ENCODE data around the gene SORBS2.

Gene SORBS2

GRCh38 chr4:185738820-185739219, 73.2 kb downstream of the SORBS2 start:
- DNase-seq (ENCODE audit: low spot score), result no peak

- no peak for DNase-seq (ENCODE audit: low spot score)
Observed at GRCh38 chr4:185738038-185738552, 73.9 kb downstream of the SORBS2 start.

GRCh38 chr4:185737489-185738037, 74.4 kb downstream of the SORBS2 start:
- DNase-seq (ENCODE audit: low spot score), result no peak

- DNase-seq (ENCODE audit: low spot score), result no peak
Observed at GRCh38 chr4:185736882-185737281, 75.1 kb downstream of the SORBS2 start.

GRCh38 chr4:185735866-185736400, 76.1 kb downstream of the SORBS2 start:
- no peak for DNase-seq (ENCODE audit: low spot score)

- no peak for DNase-seq (ENCODE audit: low spot score)
Observed at GRCh38 chr4:185734930-185735329, 77.1 kb downstream of the SORBS2 start.

- no peak for DNase-seq (ENCODE audit: low spot score)
Observed at GRCh38 chr4:185734214-185734613, 77.8 kb downstream of the SORBS2 start.

GRCh38 chr4:185730849-185731608, 81.0 kb downstream of the SORBS2 start:
- no peak for DNase-seq (ENCODE audit: low spot score)

- no peak for DNase-seq (ENCODE audit: low spot score)
Observed at GRCh38 chr4:185730387-185730786, 81.6 kb downstream of the SORBS2 start.

GRCh38 chr4:185729391-185729804, 82.6 kb downstream of the SORBS2 start:
- no peak for DNase-seq (ENCODE audit: low spot score)

GRCh38 chr4:185728893-185729292, 83.1 kb downstream of the SORBS2 start:
- DNase-seq (ENCODE audit: low spot score), result no peak

GRCh38 chr4:185726931-185727330, 85.1 kb downstream of the SORBS2 start:
- no peak for DNase-seq (ENCODE audit: low spot score)

GRCh38 chr4:185723631-185724260, 88.2 kb downstream of the SORBS2 start:
- no peak for DNase-seq (ENCODE audit: low spot score)

- no peak for DNase-seq (ENCODE audit: low spot score)
Observed at GRCh38 chr4:185722029-185722316, 90.0 kb downstream of the SORBS2 start.

- no peak for DNase-seq (ENCODE audit: low spot score)
Observed at GRCh38 chr4:185721190-185722028, 90.6 kb downstream of the SORBS2 start.

- no peak for DNase-seq (ENCODE audit: low spot score)
Observed at GRCh38 chr4:185719500-185719858, 92.5 kb downstream of the SORBS2 start.

GRCh38 chr4:185718578-185719499, 93.2 kb downstream of the SORBS2 start:
- no peak for DNase-seq (ENCODE audit: low spot score)

- DNase-seq (ENCODE audit: low spot score), result no peak
Observed at GRCh38 chr4:185717377-185717741, 94.6 kb downstream of the SORBS2 start.

- no peak for DNase-seq (ENCODE audit: low spot score)
Observed at GRCh38 chr4:185716577-185717376, 95.2 kb downstream of the SORBS2 start.

GRCh38 chr4:185716141-185716551, 95.8 kb downstream of the SORBS2 start:
- DNase-seq (ENCODE audit: low spot score), result no peak

All from hematopoietic multipotent progenitor cell treated with erythropoietin and hydrocortisone succinate and interleukin-3 and kit ligand, for 15 days (in vitro differentiated cells).